Left renal cortex interstitium (tissue), 4 donors: Measurements from ENCODE around the gene EXTL2. TPM values are rescaled to one million over a fixed set of nuclear protein-coding genes. Genes with fewer than 3 reads are reported as not detected.
"Not testable (repeated sequence)": the region's sequence is repeated elsewhere in the genome, so short reads cannot be mapped to it uniquely, and the experiment has no call there.

Experiments
- DNase-seq, 4 donors: peaks; one replicate each; pipeline ENCODE4 v3.0.0-alpha.2; 2013; ENCODE audit warnings: low read depth in 4 of 4, low spot score in 2 of 4, missing footprints in 1 of 4
- polyA plus RNA-seq, 4 donors: library from polyadenylated mRNA; unstranded; fragments of 120-200 nt; gene quantifications; one replicate each; pipeline ENCODE4 v1.2.1, GENCODE V29; 2013; ENCODE audit not compliant: insufficient read length in 4 of 4

Gene EXTL2
- polyA plus RNA-seq, 4 donors, result 63.9 to 67.2 (median 64.5) TPM

DNA sequence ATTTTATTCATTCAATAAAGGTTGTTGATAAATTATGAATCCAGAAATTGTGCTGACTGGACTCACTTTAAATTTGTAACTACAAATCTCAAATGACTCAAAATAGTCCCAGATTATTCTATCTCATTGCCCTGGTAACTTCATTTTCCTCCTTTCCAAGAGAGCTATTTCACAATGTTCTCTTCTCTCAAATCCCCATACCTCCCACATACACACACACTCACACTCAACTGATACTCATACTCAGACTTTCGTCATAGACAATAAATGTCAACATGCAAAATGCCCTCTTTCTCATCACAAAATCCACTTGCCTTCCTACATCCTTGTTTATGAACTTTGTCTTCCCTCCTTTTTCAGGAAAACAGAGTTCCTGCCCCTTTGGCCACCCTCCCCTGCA is 33.3 kb downstream of the EXTL2 start:
- no peak for DNase-seq

DNA sequence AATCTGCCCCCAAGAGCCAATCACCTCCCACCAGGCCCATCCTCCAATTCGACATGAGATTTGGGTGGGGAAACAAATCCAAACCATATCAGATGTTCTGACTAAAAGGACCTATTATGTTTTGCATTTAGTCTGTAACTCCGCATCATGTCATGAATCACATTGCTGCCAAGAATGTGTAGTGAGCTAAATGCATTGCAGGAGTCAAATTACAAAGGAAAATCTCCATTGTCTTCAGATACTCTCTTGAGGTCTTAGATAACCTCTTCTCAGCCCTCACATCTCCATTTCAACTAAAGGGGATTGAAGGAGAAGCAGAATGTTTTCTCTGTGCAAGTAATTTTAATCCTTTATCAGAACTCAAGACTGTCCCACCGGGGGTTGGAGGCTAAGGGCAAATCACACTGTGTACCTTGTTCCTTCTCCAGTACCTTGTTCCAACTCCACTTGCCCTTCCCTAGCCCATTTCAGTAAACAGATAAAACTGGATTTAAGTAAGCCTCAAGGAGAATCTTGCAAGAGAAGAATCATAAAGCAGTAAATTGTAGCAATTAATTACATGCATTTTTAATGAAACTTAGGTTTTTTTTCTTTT is 34.1 kb downstream of the EXTL2 start:
- DNase-seq, result peak in 1 of 4 donors; percentile 13

DNA sequence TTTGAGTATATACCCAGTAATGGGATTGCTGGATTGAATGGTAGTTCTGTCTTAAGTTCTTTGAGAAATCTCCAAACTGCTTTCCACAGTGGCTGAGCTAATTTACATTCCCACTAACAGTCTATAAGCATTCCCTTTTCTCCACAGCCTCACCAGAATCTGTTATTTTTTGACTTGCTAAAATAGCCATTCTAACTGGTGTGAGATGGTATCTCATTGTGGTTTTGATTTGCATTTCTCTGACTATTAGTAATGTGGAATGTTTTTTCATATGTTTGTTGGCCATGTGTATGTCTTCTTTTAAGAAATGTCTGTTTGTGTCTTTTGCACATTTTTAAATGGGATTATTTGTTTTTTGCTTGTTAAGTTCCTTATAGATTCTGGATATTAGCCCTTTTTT is 39.5 kb downstream of the EXTL2 start:
- DNase-seq, result not testable (repeated sequence)

DNA sequence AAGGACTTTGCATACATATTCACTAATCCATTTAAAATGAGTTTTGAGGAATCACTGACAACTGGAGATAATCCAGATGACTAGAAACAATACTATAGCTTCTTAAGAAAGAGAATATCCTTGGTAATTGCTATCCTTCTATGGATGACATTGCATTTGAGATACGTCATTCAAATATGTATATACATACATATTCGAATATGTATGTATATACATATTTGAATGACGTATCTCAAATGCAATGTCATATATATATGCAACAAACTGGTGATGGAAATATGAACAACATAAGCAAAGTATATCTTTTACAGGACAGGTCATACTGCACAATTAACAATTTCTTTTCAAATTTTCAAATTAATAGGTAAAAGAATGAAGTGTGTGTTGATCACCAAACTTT is 41.7 kb downstream of the EXTL2 start:
- no peak for DNase-seq

DNA sequence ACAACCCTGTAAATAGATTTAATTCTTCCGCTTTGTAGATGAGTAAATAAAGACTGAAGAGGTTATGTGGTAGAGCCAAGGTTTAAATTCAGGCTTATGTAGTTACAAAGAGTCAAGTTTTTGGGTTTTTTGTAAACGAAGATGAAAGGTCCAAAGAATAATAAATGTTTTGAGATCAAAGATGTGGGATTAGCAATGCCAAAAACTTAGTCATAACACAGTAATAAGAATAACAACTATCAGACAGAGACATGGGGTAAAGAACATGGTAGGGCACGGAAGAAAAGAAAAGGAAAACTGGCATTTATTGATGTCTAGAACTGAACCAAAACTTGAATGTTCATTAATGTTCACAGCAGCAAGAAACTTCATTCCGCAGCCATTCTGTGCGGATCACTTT is 42.9 kb downstream of the EXTL2 start:
- DNase-seq, result no peak

DNA sequence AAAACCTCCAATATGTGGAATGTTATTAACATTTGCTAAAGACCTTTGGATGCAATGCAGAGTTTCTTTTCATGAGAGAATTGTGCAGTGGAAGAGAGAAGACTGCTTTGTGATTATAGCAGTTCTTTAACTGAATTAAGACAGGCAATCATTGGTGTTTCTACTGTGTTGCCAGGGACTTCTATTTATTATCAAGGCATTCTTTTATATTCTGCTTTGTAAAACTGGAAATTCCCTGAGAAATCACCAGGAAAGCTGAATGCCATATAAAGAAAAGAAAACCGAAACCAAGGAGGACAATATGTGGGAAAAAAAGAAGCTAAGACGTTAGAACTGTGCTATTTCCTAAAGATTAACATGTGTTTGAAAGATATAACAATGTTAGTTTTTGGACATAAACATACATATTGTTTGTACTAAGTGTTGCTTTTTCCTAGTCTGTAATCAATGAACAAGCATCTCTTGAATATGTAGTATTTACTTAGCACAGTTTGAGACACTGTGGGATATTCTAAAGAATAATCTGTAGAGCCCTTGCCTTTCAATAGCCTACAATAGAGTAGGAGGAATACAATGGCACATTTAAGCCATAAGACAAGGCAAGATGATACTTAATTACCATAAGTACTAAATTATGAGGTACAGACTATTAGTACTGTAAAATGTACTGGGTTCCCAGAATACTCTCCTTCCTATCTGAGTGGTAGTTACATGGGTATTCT is 47.1 kb downstream of the EXTL2 start:
- DNase-seq, result no peak

DNA sequence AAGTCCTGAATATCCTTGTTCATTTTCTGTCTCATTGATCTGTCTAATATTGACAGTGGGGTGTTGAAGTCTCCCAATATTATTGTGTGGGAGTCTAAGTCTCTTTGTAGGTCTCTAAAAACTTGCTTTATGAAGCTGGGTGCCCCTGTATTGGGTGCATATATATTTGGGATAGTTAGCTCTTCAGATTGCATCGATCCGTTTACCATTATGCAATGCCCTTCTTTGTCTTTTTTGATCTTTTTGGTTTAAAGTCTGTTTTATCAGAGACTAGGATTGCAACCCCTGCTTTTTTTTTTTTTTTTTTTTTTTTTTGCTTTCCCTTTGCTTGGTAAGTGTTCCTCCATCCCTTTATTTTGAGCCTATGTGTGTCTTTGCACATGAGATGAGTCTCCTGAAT is 51.5 kb downstream of the EXTL2 start:
- not testable (repeated sequence) for DNase-seq

DNA sequence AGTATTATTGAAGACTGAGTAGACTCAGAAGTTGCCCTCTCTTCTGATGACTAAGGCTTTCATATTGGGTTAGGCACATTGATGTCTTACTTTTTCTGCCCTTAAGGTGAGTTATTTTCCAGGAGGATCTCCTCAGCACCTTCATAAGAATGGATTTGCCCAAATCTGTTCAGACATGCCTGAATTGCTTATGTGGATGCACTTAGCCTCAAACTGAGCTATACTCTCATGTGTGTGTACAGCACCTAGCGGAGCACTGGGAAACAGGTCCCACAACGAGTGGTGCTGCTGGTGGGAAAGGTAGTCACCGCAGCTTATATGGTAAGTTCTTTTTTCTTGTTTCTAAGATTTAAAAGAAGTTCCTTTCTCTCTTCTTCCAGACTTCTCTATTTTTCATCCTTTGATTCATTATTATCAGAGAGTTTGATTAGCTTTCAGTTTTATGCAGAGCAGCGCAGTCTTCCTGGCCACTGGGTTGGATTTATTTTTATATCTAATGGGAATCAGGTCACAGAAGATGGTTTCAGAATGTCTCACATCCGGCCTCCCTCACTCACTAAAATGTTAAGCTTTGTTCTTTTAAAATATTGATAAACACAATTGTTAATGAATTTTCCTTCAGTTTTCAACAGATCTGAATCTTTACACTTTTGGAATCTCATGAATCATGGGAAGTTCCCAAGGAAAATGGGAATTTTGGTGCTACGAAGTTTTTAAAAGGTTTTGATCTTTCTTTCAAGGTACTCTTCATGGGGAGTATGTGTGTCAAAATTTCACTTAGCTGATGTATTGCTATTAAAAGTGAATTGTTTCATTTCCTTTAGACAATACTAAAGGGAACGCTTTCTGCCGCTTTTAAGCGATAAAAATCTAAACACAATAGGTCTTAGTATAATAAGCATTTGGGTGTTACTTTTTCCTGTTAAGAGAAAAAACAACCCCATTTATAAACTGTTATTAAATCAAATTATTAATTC is 58.5 kb downstream of the EXTL2 start:
- no peak for DNase-seq

DNA sequence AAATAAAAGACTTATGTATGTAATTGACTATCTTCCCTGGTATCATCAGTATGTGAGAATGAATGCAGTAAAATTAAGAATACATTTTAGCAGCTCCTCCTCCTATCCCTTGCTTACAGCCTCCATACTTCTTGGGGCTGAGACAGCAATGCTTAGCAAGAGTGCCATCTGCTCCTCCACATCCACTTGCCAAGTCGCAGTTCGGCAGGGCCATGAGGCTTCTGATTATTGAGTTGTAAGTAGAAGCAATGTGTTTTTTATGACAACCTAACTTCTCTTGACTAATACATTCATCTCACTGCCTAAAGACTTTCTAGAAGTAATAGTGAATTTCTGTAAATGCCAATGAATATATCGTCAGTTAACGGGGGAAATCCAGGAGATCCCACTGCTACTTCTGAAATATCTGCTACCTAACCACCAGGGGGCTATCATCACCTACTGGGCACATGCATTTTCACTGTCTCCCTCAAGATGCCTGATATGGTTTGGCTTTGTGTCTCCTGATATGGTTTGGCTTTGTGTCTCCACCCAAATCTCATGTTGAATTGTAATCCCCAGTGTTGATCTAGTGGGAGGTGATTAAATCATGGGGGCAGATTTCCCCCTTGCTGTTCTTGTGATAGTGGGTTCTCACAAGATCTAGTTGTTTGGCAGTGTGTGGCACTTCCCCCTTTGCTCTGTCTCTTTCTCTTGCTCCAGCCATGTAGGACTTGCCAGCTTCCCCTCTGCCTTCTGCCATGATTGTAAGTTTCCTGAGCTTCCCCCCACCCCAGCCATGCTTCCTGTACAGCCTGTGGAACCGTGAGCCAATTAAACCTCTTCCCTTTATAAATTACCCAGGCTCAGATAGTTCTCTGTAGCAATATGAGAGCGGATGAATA is 59.6 kb downstream of the EXTL2 start:
- no peak for DNase-seq

DNA sequence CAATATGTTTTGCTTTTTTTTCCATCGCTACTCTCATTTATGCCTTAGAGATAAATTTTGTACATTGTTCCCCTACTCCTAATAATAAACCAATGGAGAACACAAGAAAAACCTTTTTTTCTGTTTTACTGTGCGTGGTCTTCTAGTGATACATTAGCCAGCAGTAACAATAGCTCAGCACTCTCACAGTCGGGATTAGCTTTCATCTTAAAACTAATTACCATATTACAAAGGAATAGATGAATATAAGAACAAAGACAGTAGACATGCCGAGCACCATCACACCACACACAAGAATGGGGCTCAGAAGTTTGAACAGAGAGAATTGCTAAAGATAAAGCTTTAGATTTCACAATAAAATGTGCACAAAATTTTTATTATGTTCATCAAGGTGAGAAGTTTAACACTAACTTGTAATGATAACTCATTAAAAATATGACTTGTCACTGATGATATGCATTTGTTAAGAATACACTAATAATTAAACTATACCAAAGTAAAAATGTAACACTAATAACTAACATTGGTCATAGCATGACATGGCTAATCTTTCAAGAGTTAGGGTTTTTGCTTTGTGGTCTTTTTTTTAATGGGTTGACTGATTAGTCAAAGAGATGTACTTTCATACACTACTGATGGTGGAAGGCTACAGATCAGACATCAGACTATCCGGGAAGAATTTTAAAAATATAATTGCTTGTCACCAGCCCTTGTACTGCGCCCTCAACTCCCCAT is 61.8 kb downstream of the EXTL2 start:
- DNase-seq, result no peak

DNA sequence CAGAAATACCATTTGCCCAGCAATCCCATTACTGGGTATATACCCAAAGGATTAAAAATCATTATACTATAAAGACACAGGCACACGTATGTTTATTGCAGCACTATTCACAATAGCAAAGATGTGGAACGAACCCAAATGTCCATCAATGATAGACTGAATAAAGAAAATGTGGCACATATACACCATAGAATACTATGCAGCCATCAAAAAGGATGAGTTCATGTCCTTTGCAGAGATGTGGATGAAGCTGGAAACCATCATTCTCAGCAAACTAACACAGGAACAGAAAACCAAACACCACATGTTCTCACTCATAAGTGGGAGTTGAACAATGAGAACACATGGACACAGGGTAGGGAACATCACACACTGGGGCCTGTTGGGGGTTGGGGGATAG is 69.0 kb downstream of the EXTL2 start:
- not testable (repeated sequence) for DNase-seq

Other genes with a start within 250 kb of the EXTL2 start
- gene VCAM1, start 175.1 kb downstream of the EXTL2 start, polyA plus RNA-seq, result 10 to 100 TPM; 27.6 to 49.4 (median 40.8) TPM
- 10 to 100 TPM; 14.5 to 22.9 (median 16.6) TPM for gene SLC30A7, start 1.2 kb upstream of the EXTL2 start, polyA plus RNA-seq
- 10 to 100 TPM; 48.9 to 67.2 (median 56.9) TPM for gene DPH5, start 130.9 kb upstream of the EXTL2 start, polyA plus RNA-seq